HepG2 (cell line): ENCODE data around the gene EFS. TPM values are rescaled to one million over a fixed set of nuclear protein-coding genes. Genes with fewer than 3 reads are reported as not detected.

Source experiments
- BHLHE40 ChIP-seq: IDR thresholded peaks from 2 replicates; pipeline ENCODE4 v1.6.1; 2011; ENCODE audit warnings: low read length, improper control_type of control experiment
- ESRRA ChIP-seq: sonication (generic); formaldehyde crosslinking; IDR thresholded peaks from 2 replicates; pipeline ENCODE4 v1.5.1; 2020; ENCODE audit warnings: mild to moderate bottlenecking, low read depth, missing genetic modification reagents
- HDAC6 ChIP-seq: fragments of 200-600 bp; sonication (generic); IDR thresholded peaks from 2 replicates; pipeline ENCODE4 v1.7.0; 2017; ENCODE audit warnings: mild to moderate bottlenecking, antibody characterized with exemption, low read length, low read depth
- HMGA1 ChIP-seq: sonication (generic); formaldehyde crosslinking; conservative IDR thresholded peaks from 2 replicates; pipeline ENCODE4 v1.4.0; 2020; ENCODE audit warnings: missing genetic modification reagents
- IKZF1 ChIP-seq: fragments of 450-650 bp; IDR thresholded peaks from 2 replicates; pipeline ENCODE4 v1.7.1; 2016
- KDM6A ChIP-seq: IDR thresholded peaks from 2 replicates; pipeline ENCODE4 v1.6.1; 2016; ENCODE audit warnings: low read depth
- SMC3 ChIP-seq: IDR thresholded peaks from 2 replicates; pipeline ENCODE4 v1.6.1; 2011; ENCODE audit warnings: low read length, improper control_type of control experiment
- TRIM24 ChIP-seq: sonication (generic); formaldehyde crosslinking; IDR thresholded peaks from 2 replicates; pipeline ENCODE4 v1.8.0; 2022; ENCODE audit warnings: mild to moderate bottlenecking, missing genetic modification reagents
- ZNF329 ChIP-seq: sonication (generic); formaldehyde crosslinking; IDR thresholded peaks from 2 replicates; pipeline ENCODE4 v1.9.0; 2021; ENCODE audit warnings: low read depth, mild to moderate bottlenecking, missing genetic modification reagents
- ZNF496 ChIP-seq: sonication (generic); formaldehyde crosslinking; IDR thresholded peaks from 2 replicates; pipeline ENCODE4 v1.8.1; 2023; ENCODE audit warnings: mild to moderate bottlenecking, moderate library complexity, missing genetic modification reagents; ENCODE audit not compliant: insufficient replicate concordance
- ZNF501 ChIP-seq: sonication (generic); formaldehyde crosslinking; IDR thresholded peaks from 2 replicates; pipeline ENCODE4 v1.5.1; 2020; ENCODE audit warnings: mild to moderate bottlenecking, moderate library complexity, missing genetic modification reagents
- ZNF614 ChIP-seq: IDR thresholded peaks from 2 replicates; pipeline ENCODE4 v1.6.1; 2018; ENCODE audit warnings: missing biosample characterization, missing genetic modification reagents, inconsistent platforms, borderline replicate concordance
- ZNF629 ChIP-seq: sonication (generic); formaldehyde crosslinking; conservative IDR thresholded peaks from 2 replicates; pipeline ENCODE4 v1.5.0; 2020; ENCODE audit warnings: missing genetic modification reagents
- ZNF674 ChIP-seq: sonication (generic); formaldehyde crosslinking; IDR thresholded peaks from 2 replicates; pipeline ENCODE4 v1.5.0; 2020; ENCODE audit warnings: low read depth, mild to moderate bottlenecking, missing genetic modification reagents
- ZNF746 ChIP-seq: sonication (generic); formaldehyde crosslinking; IDR thresholded peaks from 2 replicates; pipeline ENCODE4 v1.8.0; 2022; ENCODE audit warnings: mild to moderate bottlenecking, missing genetic modification reagents
- ZNF75D ChIP-seq: sonication (generic); formaldehyde crosslinking; IDR thresholded peaks from 2 replicates; pipeline ENCODE4 v1.8.1; 2023; ENCODE audit warnings: missing genetic modification reagents, mild to moderate bottlenecking, borderline replicate concordance
- ZSCAN12 ChIP-seq: sonication (generic); formaldehyde crosslinking; IDR thresholded peaks from 2 replicates; pipeline ENCODE4 v1.9.0; 2021; ENCODE audit warnings: mild to moderate bottlenecking, missing genetic modification reagents
- polyA plus RNA-seq, 8 experiments: library from polyadenylated mRNA; depleted of rRNA in 3 of 8; stranded (reverse) in 7 of 8; unstranded in 1 of 8; fragments of >200 nt; fragmentation: Illumina TruSeq in 4 of 8; extraction: Trizol in 4 of 8; gene quantifications; 2 replicates each; pipeline versions ENCODE4 v1.2.1 to v1.2.3, GENCODE V29; 2011 to 2016; ENCODE audit warnings: low read depth in 4 of 8, missing spikeins in 1 of 8, mixed read lengths in 1 of 8; ENCODE audit not compliant: insufficient read depth in 1 of 8
- total RNA-seq, 5 experiments: library from RNA; depleted of rRNA; stranded (reverse); fragments of >200 nt; fragmentation: Illumina TruSeq; extraction: Trizol; gene quantifications; 2 replicates each; pipeline ENCODE4 v1.2.3, GENCODE V29; 2016; ENCODE audit warnings: low read depth in 1 of 5
- TF ChIP-seq, protein P1 (sequence below), 2 experiments: IDR thresholded peaks; 2 replicates each; pipeline ENCODE4 v1.6.1; 2011 to 2012; ENCODE audit warnings: low read length in 2 of 2, borderline replicate concordance in 1 of 2, low read depth in 1 of 2, mild to moderate bottlenecking in 1 of 2, moderate library complexity in 1 of 2
- TF ChIP-seq, protein P2 (sequence below): sonication (generic); formaldehyde crosslinking; IDR thresholded peaks from 2 replicates; pipeline ENCODE4 v1.4.0; 2020; ENCODE audit warnings: low read depth, missing genetic modification reagents
- TF ChIP-seq, protein P3 (sequence below): IDR thresholded peaks from 2 replicates; pipeline ENCODE4 v1.6.1; 2016; ENCODE audit warnings: low read depth, borderline replicate concordance
- TF ChIP-seq, protein P4 (sequence below): IDR thresholded peaks from 2 replicates; pipeline ENCODE4 v1.6.1; 2016

EFS gene
- total and polyA plus RNA-seq, 2 of the 13 experiments (the other 11 are each of a cell fraction or from before 2014, with no cell fraction given), result not detected

DNA sequence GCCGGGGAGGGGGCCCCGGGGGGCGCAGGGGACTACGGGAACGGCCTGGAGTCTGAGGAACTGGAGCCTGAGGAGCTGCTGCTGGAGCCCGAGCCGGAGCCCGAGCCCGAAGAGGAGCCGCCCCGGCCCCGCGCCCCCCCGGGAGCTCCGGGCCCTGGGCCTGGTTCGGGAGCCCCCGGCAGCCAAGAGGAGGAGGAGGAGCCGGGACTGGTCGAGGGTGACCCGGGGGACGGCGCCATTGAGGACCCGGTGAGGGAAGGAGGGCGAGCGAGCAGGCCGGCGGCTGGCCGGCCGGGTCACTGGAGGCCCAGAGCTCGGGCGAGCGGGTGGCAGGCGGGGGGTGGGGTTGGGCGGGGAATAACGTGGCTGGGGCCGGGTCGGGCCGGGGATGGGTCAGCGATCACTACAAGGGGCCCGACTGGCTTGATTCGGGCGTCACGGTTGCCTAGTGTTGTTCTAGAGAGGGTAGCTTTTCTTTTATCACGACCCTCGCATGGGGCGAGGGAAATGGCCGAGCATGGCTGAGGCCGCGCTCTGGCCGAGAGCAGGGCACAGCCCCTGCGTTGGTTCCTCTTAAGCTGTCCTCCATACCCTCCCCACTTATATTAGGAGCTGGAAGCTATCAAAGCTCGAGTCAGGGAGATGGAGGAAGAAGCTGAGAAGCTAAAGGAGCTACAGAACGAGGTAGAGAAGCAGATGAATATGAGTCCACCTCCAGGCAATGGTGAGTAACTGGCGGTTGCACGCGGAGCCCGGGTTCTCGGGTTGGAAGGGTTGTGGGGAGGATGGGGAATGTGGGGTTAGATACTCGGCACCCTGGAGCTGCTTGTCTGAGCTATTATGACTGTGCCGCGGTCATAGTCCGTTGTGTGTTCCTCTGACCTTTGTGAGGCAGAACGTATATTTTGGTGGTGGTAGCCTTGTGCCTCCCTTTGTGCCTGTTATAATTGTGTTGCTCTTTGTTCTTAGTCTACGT is 43.1 kb downstream of the EFS start (continued):
- no peak for TF ChIP-seq HDAC6
- TF ChIP-seq ZSCAN12, result peak; percentile 26; the same call in 1 of the 2 replicates
- TF ChIP-seq ZNF329 (CRISPR knock-in tag), result peak; percentile 55
- TF ChIP-seq ESRRA (CRISPR knock-in tag), result peak; percentile 11
- TF ChIP-seq, protein P1, sequence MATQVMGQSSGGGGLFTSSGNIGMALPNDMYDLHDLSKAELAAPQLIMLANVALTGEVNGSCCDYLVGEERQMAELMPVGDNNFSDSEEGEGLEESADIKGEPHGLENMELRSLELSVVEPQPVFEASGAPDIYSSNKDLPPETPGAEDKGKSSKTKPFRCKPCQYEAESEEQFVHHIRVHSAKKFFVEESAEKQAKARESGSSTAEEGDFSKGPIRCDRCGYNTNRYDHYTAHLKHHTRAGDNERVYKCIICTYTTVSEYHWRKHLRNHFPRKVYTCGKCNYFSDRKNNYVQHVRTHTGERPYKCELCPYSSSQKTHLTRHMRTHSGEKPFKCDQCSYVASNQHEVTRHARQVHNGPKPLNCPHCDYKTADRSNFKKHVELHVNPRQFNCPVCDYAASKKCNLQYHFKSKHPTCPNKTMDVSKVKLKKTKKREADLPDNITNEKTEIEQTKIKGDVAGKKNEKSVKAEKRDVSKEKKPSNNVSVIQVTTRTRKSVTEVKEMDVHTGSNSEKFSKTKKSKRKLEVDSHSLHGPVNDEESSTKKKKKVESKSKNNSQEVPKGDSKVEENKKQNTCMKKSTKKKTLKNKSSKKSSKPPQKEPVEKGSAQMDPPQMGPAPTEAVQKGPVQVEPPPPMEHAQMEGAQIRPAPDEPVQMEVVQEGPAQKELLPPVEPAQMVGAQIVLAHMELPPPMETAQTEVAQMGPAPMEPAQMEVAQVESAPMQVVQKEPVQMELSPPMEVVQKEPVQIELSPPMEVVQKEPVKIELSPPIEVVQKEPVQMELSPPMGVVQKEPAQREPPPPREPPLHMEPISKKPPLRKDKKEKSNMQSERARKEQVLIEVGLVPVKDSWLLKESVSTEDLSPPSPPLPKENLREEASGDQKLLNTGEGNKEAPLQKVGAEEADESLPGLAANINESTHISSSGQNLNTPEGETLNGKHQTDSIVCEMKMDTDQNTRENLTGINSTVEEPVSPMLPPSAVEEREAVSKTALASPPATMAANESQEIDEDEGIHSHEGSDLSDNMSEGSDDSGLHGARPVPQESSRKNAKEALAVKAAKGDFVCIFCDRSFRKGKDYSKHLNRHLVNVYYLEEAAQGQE (IDR thresholded peaks at IDR 0.05; ENCODE audit: borderline replicate concordance in 1 of 2, low read depth in 1 of 2, low read length in 2 of 2), result peak in 1 of 2 experiments; percentile 33; a peak in 1 of 4 replicates
- TF ChIP-seq KDM6A (CRISPR knock-in tag), result no peak
- TF ChIP-seq, protein P2, sequence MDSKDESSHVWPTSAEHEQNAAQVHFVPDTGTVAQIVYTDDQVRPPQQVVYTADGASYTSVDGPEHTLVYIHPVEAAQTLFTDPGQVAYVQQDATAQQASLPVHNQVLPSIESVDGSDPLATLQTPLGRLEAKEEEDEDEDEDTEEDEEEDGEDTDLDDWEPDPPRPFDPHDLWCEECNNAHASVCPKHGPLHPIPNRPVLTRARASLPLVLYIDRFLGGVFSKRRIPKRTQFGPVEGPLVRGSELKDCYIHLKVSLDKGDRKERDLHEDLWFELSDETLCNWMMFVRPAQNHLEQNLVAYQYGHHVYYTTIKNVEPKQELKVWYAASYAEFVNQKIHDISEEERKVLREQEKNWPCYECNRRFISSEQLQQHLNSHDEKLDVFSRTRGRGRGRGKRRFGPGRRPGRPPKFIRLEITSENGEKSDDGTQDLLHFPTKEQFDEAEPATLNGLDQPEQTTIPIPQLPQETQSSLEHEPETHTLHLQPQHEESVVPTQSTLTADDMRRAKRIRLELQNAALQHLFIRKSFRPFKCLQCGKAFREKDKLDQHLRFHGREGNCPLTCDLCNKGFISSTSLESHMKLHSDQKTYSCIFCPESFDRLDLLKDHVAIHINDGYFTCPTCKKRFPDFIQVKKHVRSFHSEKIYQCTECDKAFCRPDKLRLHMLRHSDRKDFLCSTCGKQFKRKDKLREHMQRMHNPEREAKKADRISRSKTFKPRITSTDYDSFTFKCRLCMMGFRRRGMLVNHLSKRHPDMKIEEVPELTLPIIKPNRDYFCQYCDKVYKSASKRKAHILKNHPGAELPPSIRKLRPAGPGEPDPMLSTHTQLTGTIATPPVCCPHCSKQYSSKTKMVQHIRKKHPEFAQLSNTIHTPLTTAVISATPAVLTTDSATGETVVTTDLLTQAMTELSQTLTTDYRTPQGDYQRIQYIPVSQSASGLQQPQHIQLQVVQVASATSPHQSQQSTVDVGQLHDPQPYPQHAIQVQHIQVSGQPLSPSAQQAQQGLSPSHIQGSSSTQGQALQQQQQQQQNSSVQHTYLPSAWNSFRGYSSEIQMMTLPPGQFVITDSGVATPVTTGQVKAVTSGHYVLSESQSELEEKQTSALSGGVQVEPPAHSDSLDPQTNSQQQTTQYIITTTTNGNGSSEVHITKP (CRISPR knock-in tag), result peak; percentile 25; the same call in 1 of the 2 replicates
- no peak for TF ChIP-seq IKZF1
- TF ChIP-seq SMC3, result no peak
- TF ChIP-seq, protein P3, sequence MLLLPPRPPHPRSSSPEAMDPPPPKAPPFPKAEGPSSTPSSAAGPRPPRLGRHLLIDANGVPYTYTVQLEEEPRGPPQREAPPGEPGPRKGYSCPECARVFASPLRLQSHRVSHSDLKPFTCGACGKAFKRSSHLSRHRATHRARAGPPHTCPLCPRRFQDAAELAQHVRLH, result no peak; the same call in none of the 2 replicates
- TF ChIP-seq, protein P4, sequence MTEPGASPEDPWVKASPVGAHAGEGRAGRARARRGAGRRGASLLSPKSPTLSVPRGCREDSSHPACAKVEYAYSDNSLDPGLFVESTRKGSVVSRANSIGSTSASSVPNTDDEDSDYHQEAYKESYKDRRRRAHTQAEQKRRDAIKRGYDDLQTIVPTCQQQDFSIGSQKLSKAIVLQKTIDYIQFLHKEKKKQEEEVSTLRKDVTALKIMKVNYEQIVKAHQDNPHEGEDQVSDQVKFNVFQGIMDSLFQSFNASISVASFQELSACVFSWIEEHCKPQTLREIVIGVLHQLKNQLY (CRISPR knock-in tag), result no peak
- 0 out of 2 replicates have a peak, but pooled peaks have one; percentile 8 for TF ChIP-seq ZNF746 (CRISPR knock-in tag)
- peak; percentile 67 for TF ChIP-seq ZNF614 (CRISPR knock-in tag)
- no peak for TF ChIP-seq ZNF496
- no peak for TF ChIP-seq ZNF674 (CRISPR knock-in tag)
- TF ChIP-seq ZNF501 (CRISPR knock-in tag), result peak; percentile 85; the same call in 1 of the 2 replicates
- TF ChIP-seq BHLHE40, result no peak
- TF ChIP-seq ZNF629 (CRISPR knock-in tag), result no peak
- 0 out of 2 replicates have a peak, but pooled peaks have one; percentile 23 for TF ChIP-seq ZNF75D (CRISPR knock-in tag)
- TF ChIP-seq HMGA1, result no peak
- TF ChIP-seq TRIM24 (CRISPR knock-in tag), result no peak
